GM12878 (cell line): Measurements from ENCODE around the gene TLNRD1. TPM values are rescaled to one million over a fixed set of nuclear protein-coding genes. Genes with fewer than 3 reads are reported as not detected.
A peak's percentile ranks its signal among the peaks of the same experiment; 100 is the strongest.

Source experiments
- ASH2L ChIP-seq: fragments of 300-600, 200-600 bp; sonication (generic); IDR thresholded peaks from 2 replicates; pipeline ENCODE4 v1.6.1; 2017; ENCODE audit warnings: low read depth, mild to moderate bottlenecking, borderline replicate concordance
- ATF2 ChIP-seq: IDR thresholded peaks from 2 replicates; pipeline ENCODE4 v1.6.1; 2012; ENCODE audit warnings: low read length, inconsistent platforms
- CBFB ChIP-seq: IDR thresholded peaks from 2 replicates; pipeline ENCODE4 v1.6.1; 2016; ENCODE audit warnings: antibody characterized with exemption, low read depth
- CREB1 ChIP-seq: IDR thresholded peaks from 2 replicates; pipeline ENCODE4 v1.6.1; 2012; ENCODE audit warnings: low read depth, mild to moderate bottlenecking, inconsistent platforms
- JUNB ChIP-seq: IDR thresholded peaks from 2 replicates; pipeline ENCODE4 v1.6.1; 2016; ENCODE audit warnings: antibody characterized with exemption, mild to moderate bottlenecking
- KAT2A ChIP-seq: conservative IDR thresholded peaks from 2 replicates; pipeline ENCODE4 v1.6.1; 2011; ENCODE audit warnings: low read depth, low read length; ENCODE audit not compliant: control insufficient read depth
- KLF5 ChIP-seq: fragments of 450-650 bp; IDR thresholded peaks from 2 replicates; pipeline ENCODE4 v1.6.1; 2014; ENCODE audit warnings: mild to moderate bottlenecking; ENCODE audit not compliant: partially characterized antibody
- MTA2 ChIP-seq: fragments of 450-650 bp; IDR thresholded peaks from 2 replicates; pipeline ENCODE4 v1.6.1; 2016; ENCODE audit warnings: low read depth, mild to moderate bottlenecking, moderate library complexity
- NBN ChIP-seq: fragments of 450-650 bp; IDR thresholded peaks from 2 replicates; pipeline ENCODE4 v1.6.1; 2016
- NFIC ChIP-seq: IDR thresholded peaks from 2 replicates; pipeline ENCODE4 v1.6.1; 2012; ENCODE audit warnings: low read depth, mild to moderate bottlenecking, inconsistent platforms, low read length, moderate library complexity
- PKNOX1 ChIP-seq: fragments of 450-650 bp; IDR thresholded peaks from 2 replicates; pipeline ENCODE4 v1.6.1; 2016; ENCODE audit warnings: mild to moderate bottlenecking
- PML ChIP-seq: IDR thresholded peaks from 2 replicates; pipeline ENCODE4 v1.6.1; 2012; ENCODE audit warnings: low read length, inconsistent platforms
- POLR2AphosphoS5 ChIP-seq: IDR thresholded peaks from 2 replicates; pipeline ENCODE4 v1.6.1; 2011; ENCODE audit warnings: mild to moderate bottlenecking, low read length, inconsistent platforms
- SMAD1 ChIP-seq: fragments of 450-650 bp; IDR thresholded peaks from 2 replicates; pipeline ENCODE4 v1.6.1; 2018; ENCODE audit warnings: mild to moderate bottlenecking, low read depth; ENCODE audit not compliant: partially characterized antibody
- SMARCA5 ChIP-seq: fragments of 450-650 bp; IDR thresholded peaks from 2 replicates; pipeline ENCODE4 v1.6.1; 2017; ENCODE audit warnings: mild to moderate bottlenecking
- SUZ12 ChIP-seq: fragments of 200-600 bp; sonication (generic); IDR thresholded peaks from one replicate; pipeline ENCODE4 v1.6.1; 2018; ENCODE audit warnings: antibody characterized with exemption, mild to moderate bottlenecking; ENCODE audit not compliant: unreplicated experiment
- TBL1XR1 ChIP-seq: IDR thresholded peaks from 2 replicates; pipeline ENCODE4 v1.6.1; 2012; ENCODE audit warnings: low read depth, low read length, improper control_type of control experiment
- WRNIP1 ChIP-seq: IDR thresholded peaks from 2 replicates; pipeline ENCODE4 v1.6.1; 2011; ENCODE audit warnings: low read depth, low read length, improper control_type of control experiment, borderline replicate concordance
- YBX1 ChIP-seq: fragments of 450-650 bp; IDR thresholded peaks from 2 replicates; pipeline ENCODE4 v1.6.1; 2016; ENCODE audit warnings: antibody characterized with exemption
- ZBTB4 ChIP-seq: fragments of 450-650 bp; formaldehyde crosslinking; IDR thresholded peaks from 2 replicates; pipeline ENCODE4 v1.4.0; 2022; ENCODE audit warnings: mild to moderate bottlenecking, moderate library complexity
- ZNF207 ChIP-seq: fragments of 450-650 bp; IDR thresholded peaks from 2 replicates; pipeline ENCODE4 v1.6.1; 2014; ENCODE audit warnings: antibody characterized with exemption, mild to moderate bottlenecking, borderline replicate concordance
- ZNF384 ChIP-seq: IDR thresholded peaks from 2 replicates; pipeline ENCODE4 v1.6.1; 2012; ENCODE audit warnings: low read depth, mild to moderate bottlenecking, low read length, improper control_type of control experiment, borderline replicate concordance
- ZNF687 ChIP-seq: fragments of 450-650 bp; IDR thresholded peaks from 2 replicates; pipeline ENCODE4 v1.6.1; 2017; ENCODE audit warnings: mild to moderate bottlenecking, moderate library complexity
- polyA plus RNA-seq, 11 experiments: library from polyadenylated mRNA; depleted of rRNA in 4 of 11; unstranded in 6 of 11; stranded (reverse) in 5 of 11; fragments of >200 nt; fragmentation: Nextera tagmentation in 4 of 11; fragmentation: Illumina TruSeq in 1 of 11; extraction: Ambion mirVana in 4 of 11; extraction: Trizol in 1 of 11; gene quantifications; 1 replicate in 1 of 11; 2 replicates in 10 of 11; pipeline versions ENCODE4 v1.2.1 to v1.2.3, GENCODE V29; 2011 to 2016; ENCODE audit warnings: inconsistent platforms in 2 of 11, missing spikeins in 2 of 11, low read depth in 1 of 11
- total RNA-seq, 4 experiments: library from RNA; depleted of rRNA in 3 of 4; stranded (reverse); fragments of >200 nt in 3 of 4; fragmentation: Illumina TruSeq in 1 of 4; extraction: Trizol in 1 of 4; gene quantifications; 2 replicates each; pipeline versions ENCODE4 v1.2.1 to v1.2.3, GENCODE V29; 2013 to 2021

Gene TLNRD1
- total and polyA plus RNA-seq, 10 of the 15 experiments (the other 5 are each of a cell fraction or from before 2014, with no cell fraction given): 2.5 to 44.8 (median 9.1) TPM

GRCh38 chr15:80999623-81000036, 1.1 kb upstream of the TLNRD1 start (continued):
- no peak for TF ChIP-seq ZNF384
- peak; percentile 53; the same call in 1 of the 2 replicates for TF ChIP-seq CBFB
- no peak for TF ChIP-seq ATF2
- TF ChIP-seq YBX1: no peak
- TF ChIP-seq WRNIP1: 0 out of 2 replicates have a peak, but pooled peaks have one; percentile 55
- TF ChIP-seq SUZ12: no peak
- no peak for TF ChIP-seq ASH2L
- peak; percentile 54 for TF ChIP-seq PKNOX1
- no peak for TF ChIP-seq KLF5
- no peak for TF ChIP-seq ZNF687
- TF ChIP-seq TBL1XR1: no peak
- no peak for TF ChIP-seq SMARCA5
- peak; percentile 48; the same call in 1 of the 2 replicates for TF ChIP-seq POLR2AphosphoS5
- no peak for TF ChIP-seq ZNF207
- TF ChIP-seq SMAD1: no peak
- no peak for TF ChIP-seq KAT2A
- peak; percentile 13; the same call in 1 of the 2 replicates for TF ChIP-seq NBN
- TF ChIP-seq PML: no peak
- peak; percentile 33; the same call in 1 of the 2 replicates for TF ChIP-seq MTA2
- peak; percentile 66; the same call in 1 of the 2 replicates for TF ChIP-seq NFIC
- TF ChIP-seq JUNB: 0 out of 2 replicates have a peak, but pooled peaks have one; percentile 10
- TF ChIP-seq CREB1: peak; percentile 61; the same call in 1 of the 2 replicates
- no peak for TF ChIP-seq ZBTB4
